Spleen (tissue), 7 donors: ENCODE results near the gene PNLIPRP2.

Source experiments
- POLR2A ChIP-seq, 3 donors: fragments of 450-650 bp; IDR thresholded peaks; one replicate each; pipeline ENCODE4 v1.5.1; 2017; ENCODE audit warnings: antibody characterized with exemption in 3 of 3, mild to moderate bottlenecking in 1 of 3
- POLR2AphosphoS5 ChIP-seq, 3 donors: sonication (generic); formaldehyde crosslinking; IDR thresholded peaks; one replicate each; pipeline ENCODE4 v1.5.1; 2017; ENCODE audit warnings: antibody characterized with exemption in 3 of 3
- TF ChIP-seq, protein P1 (sequence below), 11 experiments: fragments of 200-600 bp in 7 of 11; fragments of 450-650 bp in 4 of 11; sonication (generic) in 4 of 11; IDR thresholded peaks in 8 of 11; conservative IDR thresholded peaks in 3 of 11; 1 replicate in 7 of 11; 2 replicates in 4 of 11; pipeline versions ENCODE4 v1.4.0 to v1.8.0; 2016 to 2021; ENCODE audit warnings: antibody characterized with exemption in 11 of 11, inconsistent platforms in 4 of 11, mild to moderate bottlenecking in 1 of 11
- donor health status: DM: no; HTN: no; CAD: no; lungs with moderate emphysema.
- donor health status: DM: no; HTN: no; CAD: no.
- donor health status: DM: no; HTN: no; CAD: no.

- TF ChIP-seq, protein P1, sequence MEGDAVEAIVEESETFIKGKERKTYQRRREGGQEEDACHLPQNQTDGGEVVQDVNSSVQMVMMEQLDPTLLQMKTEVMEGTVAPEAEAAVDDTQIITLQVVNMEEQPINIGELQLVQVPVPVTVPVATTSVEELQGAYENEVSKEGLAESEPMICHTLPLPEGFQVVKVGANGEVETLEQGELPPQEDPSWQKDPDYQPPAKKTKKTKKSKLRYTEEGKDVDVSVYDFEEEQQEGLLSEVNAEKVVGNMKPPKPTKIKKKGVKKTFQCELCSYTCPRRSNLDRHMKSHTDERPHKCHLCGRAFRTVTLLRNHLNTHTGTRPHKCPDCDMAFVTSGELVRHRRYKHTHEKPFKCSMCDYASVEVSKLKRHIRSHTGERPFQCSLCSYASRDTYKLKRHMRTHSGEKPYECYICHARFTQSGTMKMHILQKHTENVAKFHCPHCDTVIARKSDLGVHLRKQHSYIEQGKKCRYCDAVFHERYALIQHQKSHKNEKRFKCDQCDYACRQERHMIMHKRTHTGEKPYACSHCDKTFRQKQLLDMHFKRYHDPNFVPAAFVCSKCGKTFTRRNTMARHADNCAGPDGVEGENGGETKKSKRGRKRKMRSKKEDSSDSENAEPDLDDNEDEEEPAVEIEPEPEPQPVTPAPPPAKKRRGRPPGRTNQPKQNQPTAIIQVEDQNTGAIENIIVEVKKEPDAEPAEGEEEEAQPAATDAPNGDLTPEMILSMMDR (IDR thresholded peaks at IDR 0.05 in 8 of 11, conservative IDR thresholded peaks at IDR 0.05 in 3 of 11): no peak
- TF ChIP-seq POLR2AphosphoS5 (IDR thresholded peaks at IDR 0.05) (no peak), POLR2A (IDR thresholded peaks at IDR 0.05) (no peak)
Observed at GRCh38 chr10:116637830-116638229, 17.1 kb downstream of the PNLIPRP2 start.
